ENCODE data around the gene SMARCC1. TPM values are rescaled to one million over a fixed set of nuclear protein-coding genes. Genes with fewer than 3 reads are reported as not detected.

The SMARCC1 gene
- total and polyA plus RNA-seq, 10 donors = 10.5 to 82.9 (median 44.7) TPM

GRCh38 chr3:47541583-47542108 is 240.0 kb downstream of the SMARCC1 start:
- Histone ChIP-seq H3K4me1 (no peaks in the 10 kb centered on the region), H3K27ac (no peak overlapping the region), H3K36me3 (no peaks in the 10 kb centered on the region), H3K9me3 (no peaks in the 10 kb centered on the region), H3K4me3 (no peak overlapping the region), H3K27me3 (replicated peaks in 1 of 7) (peaks cover 0 to 7% (median 0%) of the 10 kb centered on the region in 7 donors)
- intact Hi-C loops (cut with DNase I; ENCODE audit: low total_unique reads) = no loop called here
- DNase-seq = no peak
- TF ChIP-seq, protein P1, sequence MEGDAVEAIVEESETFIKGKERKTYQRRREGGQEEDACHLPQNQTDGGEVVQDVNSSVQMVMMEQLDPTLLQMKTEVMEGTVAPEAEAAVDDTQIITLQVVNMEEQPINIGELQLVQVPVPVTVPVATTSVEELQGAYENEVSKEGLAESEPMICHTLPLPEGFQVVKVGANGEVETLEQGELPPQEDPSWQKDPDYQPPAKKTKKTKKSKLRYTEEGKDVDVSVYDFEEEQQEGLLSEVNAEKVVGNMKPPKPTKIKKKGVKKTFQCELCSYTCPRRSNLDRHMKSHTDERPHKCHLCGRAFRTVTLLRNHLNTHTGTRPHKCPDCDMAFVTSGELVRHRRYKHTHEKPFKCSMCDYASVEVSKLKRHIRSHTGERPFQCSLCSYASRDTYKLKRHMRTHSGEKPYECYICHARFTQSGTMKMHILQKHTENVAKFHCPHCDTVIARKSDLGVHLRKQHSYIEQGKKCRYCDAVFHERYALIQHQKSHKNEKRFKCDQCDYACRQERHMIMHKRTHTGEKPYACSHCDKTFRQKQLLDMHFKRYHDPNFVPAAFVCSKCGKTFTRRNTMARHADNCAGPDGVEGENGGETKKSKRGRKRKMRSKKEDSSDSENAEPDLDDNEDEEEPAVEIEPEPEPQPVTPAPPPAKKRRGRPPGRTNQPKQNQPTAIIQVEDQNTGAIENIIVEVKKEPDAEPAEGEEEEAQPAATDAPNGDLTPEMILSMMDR (IDR thresholded peaks at IDR 0.05 in 8 of 11, conservative IDR thresholded peaks at IDR 0.05 in 3 of 11) = no peak
- TF ChIP-seq POLR2A (IDR thresholded peaks at IDR 0.05) (no peak), POLR2AphosphoS5 (IDR thresholded peaks at IDR 0.05) (no peak)
- 50 to 68% (median 54%) methylated on average over 6 of the region's 6 CpGs for WGBS, 5 donors

- Histone ChIP-seq H3K9me3 (no peaks in the 10 kb centered on the region), H3K36me3 (no peaks in the 10 kb centered on the region), H3K27ac (no peak overlapping the region), H3K4me3 (no peak overlapping the region), H3K27me3 (replicated peaks in 1 of 7) (peaks cover 0 to 7% (median 0%) of the 10 kb centered on the region in 7 donors), H3K4me1 (no peaks in the 10 kb centered on the region)
- no peak for DNase-seq
- no peak for TF ChIP-seq POLR2A (IDR thresholded peaks at IDR 0.05)
- TF ChIP-seq, protein P1 (IDR thresholded peaks at IDR 0.05 in 8 of 11, conservative IDR thresholded peaks at IDR 0.05 in 3 of 11) = no peak
- TF ChIP-seq POLR2AphosphoS5 (IDR thresholded peaks at IDR 0.05) = no peak
- intact Hi-C loops (cut with DNase I; ENCODE audit: low total_unique reads) = no loop called here
- WGBS, 5 donors = 86 to 98% (median 97%) methylated on average over 4 of the region's 4 CpGs
These were observed 241.4 kb downstream of the SMARCC1 start for GRCh38 chr3:47540281-47540680.

DNA sequence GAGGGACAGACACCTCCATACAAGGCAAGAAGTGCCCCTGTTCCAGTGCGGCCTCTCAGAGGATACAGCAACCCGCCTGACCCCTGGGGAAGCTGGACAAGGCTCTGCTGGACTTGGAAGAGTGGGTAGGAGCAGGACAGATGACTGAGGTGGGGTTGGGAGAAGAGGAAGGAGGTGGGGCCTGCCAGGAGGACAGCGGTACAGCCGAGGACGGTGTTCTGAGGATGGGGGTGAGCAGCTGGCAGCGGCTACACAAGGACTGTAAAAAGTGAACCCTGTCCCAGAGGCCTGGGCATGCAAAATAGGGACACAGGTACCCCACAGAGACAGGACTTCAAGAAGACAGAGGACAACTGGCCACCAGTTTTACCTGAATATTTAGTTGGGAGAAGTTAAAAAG is 244.7 kb downstream of the SMARCC1 start:
- Histone ChIP-seq H3K4me1 (no peaks in the 10 kb centered on the region), H3K9me3 (no peaks in the 10 kb centered on the region), H3K27ac (no peak overlapping the region), H3K27me3 (replicated peaks in 1 of 7) (peaks cover 0 to 7% (median 0%) of the 10 kb centered on the region in 7 donors), H3K4me3 (no peak overlapping the region), H3K36me3 (no peaks in the 10 kb centered on the region)
- intact Hi-C loops (cut with DNase I; ENCODE audit: low total_unique reads) = no loop called here
- TF ChIP-seq POLR2AphosphoS5 (IDR thresholded peaks at IDR 0.05) = no peak
- TF ChIP-seq POLR2A (IDR thresholded peaks at IDR 0.05) = no peak
- TF ChIP-seq, protein P1 (IDR thresholded peaks at IDR 0.05 in 8 of 11, conservative IDR thresholded peaks at IDR 0.05 in 3 of 11) = no peak
- 78 to 94% (median 87%) methylated on average over 6 of the region's 6 CpGs for WGBS, 5 donors
- DNase-seq = peak; percentile 42

GRCh38 chr3:47536221-47536891 is 245.3 kb downstream of the SMARCC1 start:
- Histone ChIP-seq H3K36me3 (no peaks in the 10 kb centered on the region), H3K9me3 (no peaks in the 10 kb centered on the region), H3K4me3 (no peak overlapping the region), H3K4me1 (no peaks in the 10 kb centered on the region), H3K27me3 (replicated peaks in 1 of 7) (peaks cover 0 to 7% (median 0%) of the 10 kb centered on the region in 7 donors), H3K27ac (no peak overlapping the region)
- WGBS, 5 donors = 89 to 93% (median 92%) methylated on average over 16 to 19 of the region's 19 CpGs
- TF ChIP-seq POLR2A (IDR thresholded peaks at IDR 0.05) (no peak), POLR2AphosphoS5 (IDR thresholded peaks at IDR 0.05) (no peak)
- TF ChIP-seq, protein P1 (IDR thresholded peaks at IDR 0.05 in 8 of 11, conservative IDR thresholded peaks at IDR 0.05 in 3 of 11) = no peak
- intact Hi-C loops (cut with DNase I; ENCODE audit: low total_unique reads) = no loop called here
- DNase-seq = peak; percentile 53

All from spleen (tissue), 11 donors.